HEK293 (cell line): ENCODE data around the gene AKAP17A.

Experiments
- CTCF ChIP-seq: fragments of 450-650 bp; formaldehyde crosslinking; IDR thresholded peaks from 2 replicates; pipeline ENCODE4 v1.5.1; 2016; ENCODE audit warnings: missing biosample characterization, missing genetic modification characterization
- ZBTB44 ChIP-seq: fragments of 450-650 bp; IDR thresholded peaks from 2 replicates; pipeline ENCODE4 v1.5.1; 2018; ENCODE audit warnings: missing biosample characterization, mild to moderate bottlenecking, missing genetic modification characterization
- ZNF140 ChIP-seq: fragments of 450-650 bp; formaldehyde crosslinking; IDR thresholded peaks from 2 replicates; pipeline ENCODE4 v1.5.1; 2016; ENCODE audit warnings: missing biosample characterization, missing genetic modification characterization
- ZNF324 ChIP-seq: fragments of 450-650 bp; formaldehyde crosslinking; IDR thresholded peaks from 2 replicates; pipeline ENCODE4 v1.5.1; 2016; ENCODE audit warnings: missing biosample characterization, missing genetic modification characterization

DNA sequence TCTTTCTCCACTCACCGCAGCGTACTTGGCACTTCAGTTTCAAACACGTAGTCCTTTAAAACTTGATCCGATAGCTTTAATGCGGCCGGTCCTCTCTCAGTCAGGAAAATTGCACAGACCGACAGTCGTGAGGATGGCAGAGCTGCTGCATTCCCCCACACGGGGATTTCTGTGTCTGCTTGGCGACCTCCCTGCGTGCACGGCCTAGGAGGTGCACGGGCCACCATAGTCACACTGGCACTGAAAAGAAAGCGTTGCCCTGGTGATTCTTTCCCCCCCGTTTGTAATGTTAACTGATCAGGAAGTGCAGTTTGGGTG lies 10.3 kb downstream of the AKAP17A start:
- TF ChIP-seq CTCF (tag by site-specific recombination) (no peak), ZNF324 (tag by site-specific recombination) (no peak), ZBTB44 (tag by site-specific recombination) (no peak), ZNF140 (tag by site-specific recombination) (no peak)
